Neural cell (in vitro differentiated cells): ENCODE results near the gene ANKS1A. TPM values are rescaled to one million over a fixed set of nuclear protein-coding genes. Genes with fewer than 3 reads are reported as not detected.

Source experiments
- H2AFZ ChIP-seq: fragments of 200-600, 300-800 bp; sonication (generic), shearing (Covaris generic); 2 replicates; pipeline ENCODE4 v1.6.0; 2014; ENCODE audit warnings: low read depth, mild to moderate bottlenecking, antibody characterized with exemption, low read length, moderate library complexity
- H3F3A ChIP-seq: fragments of 200-600 bp; shearing (Covaris generic); 2 replicates; pipeline ENCODE4 v1.6.1; 2016; ENCODE audit warnings: mild to moderate bottlenecking, moderate library complexity, mixed read lengths, antibody characterized with exemption, low read length; ENCODE audit not compliant: insufficient read depth, poor library complexity, severe bottlenecking
- H3K27ac ChIP-seq: fragments of 200-600, 300-800 bp; sonication (generic), shearing (Covaris generic); 2 replicates; pipeline ENCODE4 v1.5.1; 2014; ENCODE audit warnings: mild to moderate bottlenecking, low read length, moderate library complexity
- H3K27me3 ChIP-seq: fragments of 300-800, 200-600 bp; sonication (generic), shearing (Covaris generic); 2 replicates; pipeline ENCODE4 v1.6.0; 2014; ENCODE audit warnings: mild to moderate bottlenecking, low read depth, low read length, moderate library complexity; ENCODE audit not compliant: insufficient read depth
- H3K36me3 ChIP-seq: fragments of 300-800, 200-600 bp; sonication (generic), shearing (Covaris generic); 2 replicates; pipeline ENCODE4 v1.5.1; 2014; ENCODE audit warnings: mild to moderate bottlenecking, antibody characterized with exemption, low read length, moderate library complexity; ENCODE audit not compliant: insufficient read depth
- H3K4me2 ChIP-seq: fragments of 300-800, 200-600 bp; sonication (generic), shearing (Covaris generic); 2 replicates; pipeline ENCODE4 v1.6.0; 2014; ENCODE audit warnings: mild to moderate bottlenecking, low read length
- H3K4me3 ChIP-seq: fragments of 300-800, 200-600 bp; sonication (generic), shearing (Covaris generic); 2 replicates; pipeline ENCODE4 v1.5.1; 2014; ENCODE audit warnings: mild to moderate bottlenecking, low read length, moderate library complexity
- H3K79me2 ChIP-seq: fragments of 200-600 bp; shearing (Covaris generic); replicated peaks from 2 replicates; pipeline ENCODE4 v1.6.0; 2014; ENCODE audit warnings: mild to moderate bottlenecking, low read length, moderate library complexity; ENCODE audit not compliant: insufficient read depth
- H3K9ac ChIP-seq: fragments of 300-800, 200-600 bp; sonication (generic), shearing (Covaris generic); 2 replicates; pipeline ENCODE4 v1.6.1; 2016; ENCODE audit warnings: mild to moderate bottlenecking, low read length, mixed read lengths
- H3K9me2 ChIP-seq: fragments of 200-600 bp; shearing (Covaris generic); 2 replicates; pipeline ENCODE4 v1.6.1; 2016; ENCODE audit warnings: mild to moderate bottlenecking, low read length, mixed read lengths; ENCODE audit not compliant: insufficient read depth
- H3K9me3 ChIP-seq: fragments of 200-600, 300-800 bp; sonication (generic), shearing (Covaris generic); 2 replicates; pipeline ENCODE4 v1.6.1; 2016; ENCODE audit warnings: mild to moderate bottlenecking, mixed run types, low read length, moderate library complexity, mixed read lengths
- H4K20me1 ChIP-seq: fragments of 200-600 bp; shearing (Covaris generic); 2 replicates; pipeline ENCODE4 v1.6.1; 2016; ENCODE audit warnings: mild to moderate bottlenecking, mixed run types; ENCODE audit not compliant: insufficient read depth
- EP300 ChIP-seq: fragments of 450-650 bp; conservative IDR thresholded peaks from 2 replicates; pipeline ENCODE4 v1.6.1; 2014; ENCODE audit warnings: antibody characterized with exemption, mild to moderate bottlenecking, moderate library complexity; ENCODE audit not compliant: poor library complexity, severe bottlenecking
- EZH2 ChIP-seq: fragments of 200-600, 300-800 bp; shearing (Covaris generic), sonication (generic); IDR thresholded peaks from 2 replicates; pipeline ENCODE4 v1.6.1; 2014; ENCODE audit warnings: antibody characterized with exemption, low read length, borderline replicate concordance, mild to moderate bottlenecking; ENCODE audit not compliant: insufficient read depth, poor library complexity, severe bottlenecking
- MXI1 ChIP-seq: fragments of 450-650 bp; conservative IDR thresholded peaks from 2 replicates; pipeline ENCODE4 v1.6.1; 2014; ENCODE audit warnings: antibody characterized with exemption, mild to moderate bottlenecking; ENCODE audit not compliant: poor library complexity, severe bottlenecking
- POLR2AphosphoS5 ChIP-seq: IDR thresholded peaks from 2 replicates; pipeline ENCODE4 v1.6.1; 2012
- RAD21 ChIP-seq: fragments of 450-650 bp; conservative IDR thresholded peaks from 2 replicates; pipeline ENCODE4 v1.6.1; 2014; ENCODE audit warnings: antibody characterized with exemption, mild to moderate bottlenecking, moderate library complexity
- SMC3 ChIP-seq: fragments of 450-650 bp; conservative IDR thresholded peaks from 2 replicates; pipeline ENCODE4 v1.6.1; 2014; ENCODE audit warnings: antibody characterized with exemption, mild to moderate bottlenecking, moderate library complexity; ENCODE audit not compliant: poor library complexity
- TAF1 ChIP-seq: IDR thresholded peaks from 2 replicates; pipeline ENCODE4 v1.6.1; 2012; ENCODE audit warnings: low read depth
- polyA plus RNA-seq: library from polyadenylated mRNA; depleted of rRNA; stranded (reverse); fragments of >200 nt; gene quantifications from 2 replicates; pipeline ENCODE4 v1.2.3, GENCODE V29; 2014
- TF ChIP-seq, protein P1 (sequence below): IDR thresholded peaks from 2 replicates; pipeline ENCODE4 v1.6.1; 2012; ENCODE audit warnings: borderline replicate concordance
- TF ChIP-seq, protein P2 (sequence below): fragments of 450-650 bp; IDR thresholded peaks from 2 replicates; pipeline ENCODE4 v1.5.1; 2014; ENCODE audit warnings: antibody characterized with exemption, mild to moderate bottlenecking, moderate library complexity; ENCODE audit not compliant: poor library complexity, severe bottlenecking

The ANKS1A gene
- polyA plus RNA-seq, 1 donor from 2014 or later, result 22.6 TPM

GRCh38 chr6:35089216-35089934 is 200.3 kb downstream of the ANKS1A start:
- H3K4me2 ChIP-seq, result no peak overlapping the region
- no peak for TF ChIP-seq POLR2AphosphoS5
- no peak for TF ChIP-seq EP300
- TF ChIP-seq EZH2, result no peak
- TF ChIP-seq RAD21, result no peak
- TF ChIP-seq, protein P1, sequence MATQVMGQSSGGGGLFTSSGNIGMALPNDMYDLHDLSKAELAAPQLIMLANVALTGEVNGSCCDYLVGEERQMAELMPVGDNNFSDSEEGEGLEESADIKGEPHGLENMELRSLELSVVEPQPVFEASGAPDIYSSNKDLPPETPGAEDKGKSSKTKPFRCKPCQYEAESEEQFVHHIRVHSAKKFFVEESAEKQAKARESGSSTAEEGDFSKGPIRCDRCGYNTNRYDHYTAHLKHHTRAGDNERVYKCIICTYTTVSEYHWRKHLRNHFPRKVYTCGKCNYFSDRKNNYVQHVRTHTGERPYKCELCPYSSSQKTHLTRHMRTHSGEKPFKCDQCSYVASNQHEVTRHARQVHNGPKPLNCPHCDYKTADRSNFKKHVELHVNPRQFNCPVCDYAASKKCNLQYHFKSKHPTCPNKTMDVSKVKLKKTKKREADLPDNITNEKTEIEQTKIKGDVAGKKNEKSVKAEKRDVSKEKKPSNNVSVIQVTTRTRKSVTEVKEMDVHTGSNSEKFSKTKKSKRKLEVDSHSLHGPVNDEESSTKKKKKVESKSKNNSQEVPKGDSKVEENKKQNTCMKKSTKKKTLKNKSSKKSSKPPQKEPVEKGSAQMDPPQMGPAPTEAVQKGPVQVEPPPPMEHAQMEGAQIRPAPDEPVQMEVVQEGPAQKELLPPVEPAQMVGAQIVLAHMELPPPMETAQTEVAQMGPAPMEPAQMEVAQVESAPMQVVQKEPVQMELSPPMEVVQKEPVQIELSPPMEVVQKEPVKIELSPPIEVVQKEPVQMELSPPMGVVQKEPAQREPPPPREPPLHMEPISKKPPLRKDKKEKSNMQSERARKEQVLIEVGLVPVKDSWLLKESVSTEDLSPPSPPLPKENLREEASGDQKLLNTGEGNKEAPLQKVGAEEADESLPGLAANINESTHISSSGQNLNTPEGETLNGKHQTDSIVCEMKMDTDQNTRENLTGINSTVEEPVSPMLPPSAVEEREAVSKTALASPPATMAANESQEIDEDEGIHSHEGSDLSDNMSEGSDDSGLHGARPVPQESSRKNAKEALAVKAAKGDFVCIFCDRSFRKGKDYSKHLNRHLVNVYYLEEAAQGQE, result no peak
- TF ChIP-seq SMC3, result no peak
- TF ChIP-seq, protein P2, sequence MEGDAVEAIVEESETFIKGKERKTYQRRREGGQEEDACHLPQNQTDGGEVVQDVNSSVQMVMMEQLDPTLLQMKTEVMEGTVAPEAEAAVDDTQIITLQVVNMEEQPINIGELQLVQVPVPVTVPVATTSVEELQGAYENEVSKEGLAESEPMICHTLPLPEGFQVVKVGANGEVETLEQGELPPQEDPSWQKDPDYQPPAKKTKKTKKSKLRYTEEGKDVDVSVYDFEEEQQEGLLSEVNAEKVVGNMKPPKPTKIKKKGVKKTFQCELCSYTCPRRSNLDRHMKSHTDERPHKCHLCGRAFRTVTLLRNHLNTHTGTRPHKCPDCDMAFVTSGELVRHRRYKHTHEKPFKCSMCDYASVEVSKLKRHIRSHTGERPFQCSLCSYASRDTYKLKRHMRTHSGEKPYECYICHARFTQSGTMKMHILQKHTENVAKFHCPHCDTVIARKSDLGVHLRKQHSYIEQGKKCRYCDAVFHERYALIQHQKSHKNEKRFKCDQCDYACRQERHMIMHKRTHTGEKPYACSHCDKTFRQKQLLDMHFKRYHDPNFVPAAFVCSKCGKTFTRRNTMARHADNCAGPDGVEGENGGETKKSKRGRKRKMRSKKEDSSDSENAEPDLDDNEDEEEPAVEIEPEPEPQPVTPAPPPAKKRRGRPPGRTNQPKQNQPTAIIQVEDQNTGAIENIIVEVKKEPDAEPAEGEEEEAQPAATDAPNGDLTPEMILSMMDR, result no peak
- no peak for TF ChIP-seq MXI1
- no peak for TF ChIP-seq TAF1
- H3K27ac ChIP-seq, result no peak overlapping the region

DNA sequence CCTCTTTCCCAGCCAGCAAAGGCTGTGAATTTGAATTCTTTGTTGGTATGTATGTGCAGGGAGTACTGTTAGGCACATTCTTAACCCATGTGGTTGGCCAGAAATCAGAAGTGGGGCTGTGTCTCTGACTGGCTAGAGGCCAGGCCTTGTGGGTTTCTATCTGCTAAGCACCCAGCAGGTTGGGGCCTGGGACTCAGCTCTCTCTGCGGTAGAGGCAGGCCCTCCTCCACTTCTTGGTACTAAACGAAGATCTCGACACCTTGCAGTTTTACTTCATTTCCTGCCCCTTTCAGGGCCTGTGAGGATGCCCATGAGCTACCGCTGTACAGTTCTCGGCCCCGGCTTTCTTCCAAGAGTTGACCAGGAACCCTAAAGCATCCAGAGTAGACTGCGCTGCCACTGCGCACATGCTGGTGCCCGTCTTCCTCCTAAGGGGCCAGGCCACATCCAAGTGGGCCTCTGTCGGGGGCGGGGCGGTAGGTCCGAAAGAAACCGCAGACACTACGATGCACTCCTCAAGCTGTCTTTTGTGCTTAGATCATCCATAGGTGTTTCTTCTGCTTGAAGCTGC is 201.0 kb downstream of the ANKS1A start:
- Histone ChIP-seq H3K4me2 (no peak overlapping the region), H3K9me2 (no peaks in the 10 kb centered on the region), H3K9me3 (no peaks in the 10 kb centered on the region), H3K79me2 (no peaks in the 10 kb centered on the region), H3K27me3 (no peaks in the 10 kb centered on the region), H4K20me1 (no peaks in the 10 kb centered on the region), H3K36me3 (no peaks in the 10 kb centered on the region), H3K4me3 (no peak overlapping the region), H3K9ac (no peak overlapping the region), H3K27ac (no peak overlapping the region), H3F3A (no peaks in the 10 kb centered on the region), H2AFZ (no peak overlapping the region)
- TF ChIP-seq POLR2AphosphoS5, result no peak
- TF ChIP-seq RAD21, result no peak
- TF ChIP-seq, protein P1, result no peak
- TF ChIP-seq, protein P2, result no peak
- no peak for TF ChIP-seq TAF1
- no peak for TF ChIP-seq MXI1
- no peak for TF ChIP-seq EP300
- no peak for TF ChIP-seq SMC3
- no peak for TF ChIP-seq EZH2

More at GRCh38 chr6:35089216-35089934, 200.3 kb downstream of the ANKS1A start:
- Histone ChIP-seq H3K36me3 (no peaks in the 10 kb centered on the region), H3K9me2 (no peaks in the 10 kb centered on the region), H2AFZ (no peak overlapping the region), H3K79me2 (no peaks in the 10 kb centered on the region), H3F3A (no peaks in the 10 kb centered on the region), H3K9ac (no peak overlapping the region), H3K4me3 (no peak overlapping the region), H3K9me3 (no peaks in the 10 kb centered on the region), H4K20me1 (no peaks in the 10 kb centered on the region), H3K27me3 (no peaks in the 10 kb centered on the region)
